OCI-LY3 (cell line): Measurements from ENCODE around the gene SNTG2.

Experiments
- H2AFZ ChIP-seq: fragments of 200-600, 300-600 bp; shearing (Covaris generic); 2 replicates; pipeline ENCODE4 v1.6.0; 2014; ENCODE audit warnings: antibody characterized with exemption, low read depth, low read length
- H3K27ac ChIP-seq: fragments of 200-600, 300-600 bp; sonication (generic); 2 replicates; pipeline ENCODE4 v1.5.1; 2014; ENCODE audit warnings: mild to moderate bottlenecking, low read length, moderate library complexity, mixed read lengths
- H3K27me3 ChIP-seq: fragments of 200-600, 300-600 bp; sonication (generic); 2 replicates; pipeline ENCODE4 v1.6.1; 2014; ENCODE audit warnings: low read depth, low read length, mixed read lengths
- H3K36me3 ChIP-seq: fragments of 200-600, 300-600 bp; sonication (generic); replicated peaks from 2 replicates; pipeline ENCODE3; 2014; ENCODE audit warnings: low read depth, low read length, mixed read lengths
- H3K4me1 ChIP-seq: fragments of 300-600, 200-600 bp; sonication (generic); 2 replicates; pipeline ENCODE4 v1.6.1; 2014; ENCODE audit warnings: low read length, mixed read lengths
- H3K4me2 ChIP-seq: fragments of 200-600, 300-600 bp; sonication (generic); 2 replicates; pipeline ENCODE4 v1.6.1; 2014; ENCODE audit warnings: low read length, mixed read lengths
- H3K4me3 ChIP-seq: fragments of 300-600, 200-600 bp; sonication (generic); 2 replicates; pipeline ENCODE4 v1.5.1; 2014; ENCODE audit warnings: antibody characterized with exemption, mild to moderate bottlenecking, low read length, moderate library complexity
- H3K79me2 ChIP-seq: fragments of 300-600, 200-600 bp; shearing (Covaris generic); 2 replicates; pipeline ENCODE4 v1.6.1; 2014; ENCODE audit warnings: mild to moderate bottlenecking, low read length, mixed read lengths
- H3K9ac ChIP-seq: fragments of 300-600, 200-600 bp; shearing (Covaris generic); 2 replicates; pipeline ENCODE4 v1.6.0; 2014; ENCODE audit warnings: mild to moderate bottlenecking, low read length, moderate library complexity
- H3K9me3 ChIP-seq: fragments of 200-600, 300-600 bp; shearing (Covaris generic); 2 replicates; pipeline ENCODE4 v1.6.1; 2014; ENCODE audit warnings: low read length, mixed read lengths; ENCODE audit not compliant: insufficient read depth
- H4K20me1 ChIP-seq: fragments of 200-600, 300-600 bp; sonication (generic); 2 replicates; pipeline ENCODE4 v1.6.1; 2016; ENCODE audit warnings: low read length, mixed read lengths; ENCODE audit not compliant: insufficient read depth
- EZH2phosphoT487 ChIP-seq: fragments of 200-600 bp; shearing (Covaris generic); IDR thresholded peaks from 2 replicates; pipeline ENCODE4 v1.6.1; 2018; ENCODE audit warnings: antibody characterized with exemption, mixed run types, low read depth
- TF ChIP-seq, protein P1 (sequence below): fragments of 200-600, 300-600 bp; sonication (generic); IDR thresholded peaks from 2 replicates; pipeline ENCODE4 v1.5.1; 2014; ENCODE audit warnings: antibody characterized with exemption, low read length, low read depth

The SNTG2 gene

DNA sequence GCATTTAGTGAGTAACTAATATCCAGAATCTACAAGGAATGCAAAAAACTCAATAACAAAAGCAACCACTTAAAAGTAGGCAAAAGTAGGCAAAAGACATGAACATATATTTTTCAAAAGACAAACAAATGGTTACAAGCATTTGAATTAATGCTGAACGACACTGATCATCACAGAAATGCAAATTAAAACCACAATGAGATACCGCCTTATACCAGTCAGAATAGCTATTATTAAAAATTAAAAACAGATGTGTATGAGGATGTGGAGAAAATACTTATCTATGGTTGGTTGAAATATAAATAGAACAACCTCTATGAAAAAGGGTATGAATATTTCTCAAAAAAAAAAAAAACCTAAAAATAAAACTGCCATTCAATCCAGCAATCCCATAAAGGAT lies 51.7 kb downstream of the SNTG2 start:
- H3K4me3 ChIP-seq = no peak overlapping the region
- no peak for TF ChIP-seq EZH2phosphoT487
- TF ChIP-seq, protein P1, sequence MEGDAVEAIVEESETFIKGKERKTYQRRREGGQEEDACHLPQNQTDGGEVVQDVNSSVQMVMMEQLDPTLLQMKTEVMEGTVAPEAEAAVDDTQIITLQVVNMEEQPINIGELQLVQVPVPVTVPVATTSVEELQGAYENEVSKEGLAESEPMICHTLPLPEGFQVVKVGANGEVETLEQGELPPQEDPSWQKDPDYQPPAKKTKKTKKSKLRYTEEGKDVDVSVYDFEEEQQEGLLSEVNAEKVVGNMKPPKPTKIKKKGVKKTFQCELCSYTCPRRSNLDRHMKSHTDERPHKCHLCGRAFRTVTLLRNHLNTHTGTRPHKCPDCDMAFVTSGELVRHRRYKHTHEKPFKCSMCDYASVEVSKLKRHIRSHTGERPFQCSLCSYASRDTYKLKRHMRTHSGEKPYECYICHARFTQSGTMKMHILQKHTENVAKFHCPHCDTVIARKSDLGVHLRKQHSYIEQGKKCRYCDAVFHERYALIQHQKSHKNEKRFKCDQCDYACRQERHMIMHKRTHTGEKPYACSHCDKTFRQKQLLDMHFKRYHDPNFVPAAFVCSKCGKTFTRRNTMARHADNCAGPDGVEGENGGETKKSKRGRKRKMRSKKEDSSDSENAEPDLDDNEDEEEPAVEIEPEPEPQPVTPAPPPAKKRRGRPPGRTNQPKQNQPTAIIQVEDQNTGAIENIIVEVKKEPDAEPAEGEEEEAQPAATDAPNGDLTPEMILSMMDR = no peak
- no peaks in the 10 kb centered on the region for H3K79me2 ChIP-seq
- H3K4me2 ChIP-seq = no peak overlapping the region
- no peak overlapping the region for H2AFZ ChIP-seq
- no peaks in the 10 kb centered on the region for H3K4me1 ChIP-seq
- H3K27ac ChIP-seq = no peak overlapping the region
- H3K9me3 ChIP-seq = no peaks in the 10 kb centered on the region
- no peaks in the 10 kb centered on the region for H3K36me3 ChIP-seq
- no peaks in the 10 kb centered on the region for H3K27me3 ChIP-seq
- H4K20me1 ChIP-seq = no peaks in the 10 kb centered on the region
- no peak overlapping the region for H3K9ac ChIP-seq

DNA sequence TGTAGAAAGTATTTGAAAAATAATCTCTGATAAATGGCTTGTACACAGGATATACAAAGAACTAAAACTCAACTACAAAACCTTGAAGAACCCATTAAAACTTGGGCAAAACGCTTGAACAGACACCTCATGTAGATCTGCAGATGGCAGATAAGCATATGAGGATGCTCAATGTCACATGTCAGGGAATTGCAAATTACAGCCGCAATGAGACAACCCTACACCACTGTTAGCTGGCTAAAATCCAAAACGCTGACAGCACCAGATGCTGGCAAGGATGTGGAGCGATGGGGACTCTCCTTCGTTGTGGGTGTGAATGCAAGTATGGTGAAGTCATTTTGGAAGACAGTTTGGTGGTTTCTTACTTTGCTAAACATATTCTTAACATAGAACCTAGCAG lies 53.7 kb downstream of the SNTG2 start:
- H3K27me3 ChIP-seq = no peaks in the 10 kb centered on the region
- H3K9ac ChIP-seq = no peak overlapping the region
- no peaks in the 10 kb centered on the region for H3K9me3 ChIP-seq
- H4K20me1 ChIP-seq = no peaks in the 10 kb centered on the region
- no peak overlapping the region for H3K4me2 ChIP-seq
- H3K36me3 ChIP-seq = no peaks in the 10 kb centered on the region
- no peak overlapping the region for H3K27ac ChIP-seq
- no peaks in the 10 kb centered on the region for H3K4me1 ChIP-seq
- no peaks in the 10 kb centered on the region for H3K79me2 ChIP-seq
- no peak overlapping the region for H2AFZ ChIP-seq
- no peak overlapping the region for H3K4me3 ChIP-seq
- TF ChIP-seq, protein P1 = no peak
- TF ChIP-seq EZH2phosphoT487 = no peak

DNA sequence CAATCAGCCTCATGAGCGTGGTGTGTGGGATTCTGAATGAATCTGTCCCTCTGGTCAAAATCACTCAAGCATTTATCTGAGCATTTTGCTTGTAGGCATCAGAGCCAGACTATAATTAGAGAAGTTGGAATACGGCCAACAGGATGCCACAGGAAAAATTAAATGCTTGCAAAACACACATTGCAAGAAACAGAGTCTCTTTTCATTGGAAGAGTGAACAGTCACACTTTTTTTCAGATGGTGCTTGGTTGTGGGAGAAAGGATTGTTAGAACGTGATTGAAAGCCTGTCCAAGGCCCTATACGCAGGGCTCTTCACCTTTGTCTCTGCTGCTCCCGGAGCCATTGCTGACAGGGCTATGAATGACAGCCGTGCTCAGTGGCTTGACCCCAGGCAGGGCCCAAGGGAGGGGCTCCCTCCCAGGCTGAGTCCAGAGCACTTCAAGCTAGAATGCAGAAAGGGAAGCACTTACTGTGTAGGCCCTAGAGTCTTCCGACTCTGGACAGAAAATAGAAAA lies 59.8 kb downstream of the SNTG2 start:
- Histone ChIP-seq H4K20me1 (no peaks in the 10 kb centered on the region), H3K79me2 (no peaks in the 10 kb centered on the region), H3K27ac (no peak overlapping the region), H3K4me1 (no peaks in the 10 kb centered on the region), H3K4me2 (no peak overlapping the region), H3K4me3 (no peak overlapping the region), H3K36me3 (no peaks in the 10 kb centered on the region), H3K27me3 (0 out of 2 replicates have a peak, but pooled peaks cover under 1% of the 10 kb centered on the region), H2AFZ (no peak overlapping the region), H3K9ac (no peak overlapping the region), H3K9me3 (no peaks in the 10 kb centered on the region)
- TF ChIP-seq, protein P1 = no peak
- TF ChIP-seq EZH2phosphoT487 = no peak

DNA sequence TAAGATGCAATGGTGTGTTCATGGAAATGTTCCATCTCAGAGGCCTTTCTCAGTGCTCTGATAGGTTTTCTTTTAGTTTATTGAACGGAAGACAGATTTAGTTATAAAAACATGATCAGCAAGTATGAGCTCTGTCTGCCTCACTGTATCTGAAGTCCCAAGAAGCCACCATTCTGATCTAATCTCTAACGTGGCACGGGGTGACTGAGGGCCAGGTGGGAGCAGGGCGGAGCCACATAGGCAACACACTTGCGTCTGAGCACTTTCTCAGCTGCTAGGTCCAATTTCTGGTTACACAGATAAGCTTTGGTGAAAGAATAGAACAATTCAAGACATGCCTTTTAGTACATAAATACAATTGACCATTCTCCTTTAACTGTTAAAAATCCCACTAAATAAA lies 60.4 kb downstream of the SNTG2 start:
- no peaks in the 10 kb centered on the region for H3K79me2 ChIP-seq
- no peaks in the 10 kb centered on the region for H3K4me1 ChIP-seq
- 0 out of 2 replicates have a peak, but pooled peaks cover 2% of the 10 kb centered on the region for H3K27me3 ChIP-seq
- no peak overlapping the region for H3K27ac ChIP-seq
- no peak overlapping the region for H2AFZ ChIP-seq
- no peaks in the 10 kb centered on the region for H3K36me3 ChIP-seq
- no peak overlapping the region for H3K4me3 ChIP-seq
- TF ChIP-seq EZH2phosphoT487 = no peak
- TF ChIP-seq, protein P1 = no peak
- H3K9me3 ChIP-seq = no peaks in the 10 kb centered on the region
- H3K4me2 ChIP-seq = no peak overlapping the region
- H3K9ac ChIP-seq = no peak overlapping the region
- no peaks in the 10 kb centered on the region for H4K20me1 ChIP-seq
